ENCODE measurements around the gene CAPN3.

DNA sequence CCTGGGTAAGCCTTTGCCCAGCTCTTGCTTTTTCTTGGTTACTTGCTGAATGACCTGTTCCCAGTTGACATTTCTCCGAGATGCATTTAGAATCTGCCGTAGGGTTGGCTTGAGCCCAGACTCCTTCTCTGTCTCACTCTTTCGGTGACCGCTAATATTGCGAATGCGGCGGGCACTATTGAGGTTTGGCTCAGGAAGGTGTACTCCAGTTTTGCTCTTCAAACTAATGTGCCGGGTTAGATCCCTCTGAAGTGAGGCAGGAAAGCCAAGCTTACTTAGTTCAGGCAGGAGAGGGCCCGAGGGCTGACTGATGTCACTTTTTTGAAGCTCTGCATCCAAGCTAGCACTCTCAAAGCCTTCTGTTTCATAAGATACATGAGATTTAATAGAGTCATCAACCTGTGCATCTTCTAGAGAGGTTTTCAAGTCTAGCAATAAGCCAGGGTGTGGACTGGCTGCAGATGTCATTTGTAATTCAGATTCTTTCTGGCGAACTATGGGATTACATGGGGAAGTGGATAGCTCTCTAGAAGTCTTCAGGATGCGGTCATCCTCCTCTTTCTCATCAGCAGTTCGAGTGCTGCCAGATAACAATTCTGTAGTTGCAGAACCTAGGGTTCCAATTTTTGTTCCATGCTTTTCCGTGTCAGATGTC, 90.6 kb downstream of the CAPN3 start:
- TF ChIP-seq POLR2A (IDR thresholded peaks at IDR 0.05; ENCODE audit: low read length) (no peak), GATA1 (IDR thresholded peaks at IDR 0.05; ENCODE audit: low read depth, low read length) (no peak)
